SU-DHL-6 (cell line): ENCODE data around the gene TNFRSF19.

Source experiments
- EZH2phosphoT487 ChIP-seq: fragments of 200-600 bp; sonication (generic), shearing (Covaris generic); conservative IDR thresholded peaks from 2 replicates; pipeline ENCODE4 v1.6.1; 2018; ENCODE audit warnings: mild to moderate bottlenecking, antibody characterized with exemption, low read length, moderate library complexity, mixed read lengths
- TF ChIP-seq, protein P1 (sequence below): fragments of 200-600 bp; sonication (generic); IDR thresholded peaks from one replicate; pipeline ENCODE4 v1.5.1; 2017; ENCODE audit warnings: antibody characterized with exemption, mild to moderate bottlenecking, low read length, moderate library complexity; ENCODE audit not compliant: insufficient read depth, poor library complexity, severe bottlenecking

DNA sequence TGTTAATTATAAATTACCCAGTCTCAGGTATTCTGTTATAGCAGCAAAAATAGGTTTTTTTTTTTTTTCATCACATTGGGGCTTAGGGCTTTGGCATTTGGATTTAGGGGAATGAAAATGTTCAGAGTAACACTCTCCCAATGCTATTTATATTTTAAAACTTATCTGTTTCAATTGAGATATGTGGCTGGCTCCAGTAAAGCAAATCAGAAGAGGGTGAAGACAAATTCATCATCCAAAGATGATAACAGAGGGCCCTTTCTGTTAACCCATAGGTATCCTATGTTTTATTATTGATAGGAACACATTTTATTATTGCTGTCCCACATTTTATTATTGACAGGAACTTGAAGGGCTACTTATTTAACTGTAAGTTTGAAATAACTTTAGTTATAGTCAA lies 20.5 kb upstream of the TNFRSF19 start:
- TF ChIP-seq, protein P1, sequence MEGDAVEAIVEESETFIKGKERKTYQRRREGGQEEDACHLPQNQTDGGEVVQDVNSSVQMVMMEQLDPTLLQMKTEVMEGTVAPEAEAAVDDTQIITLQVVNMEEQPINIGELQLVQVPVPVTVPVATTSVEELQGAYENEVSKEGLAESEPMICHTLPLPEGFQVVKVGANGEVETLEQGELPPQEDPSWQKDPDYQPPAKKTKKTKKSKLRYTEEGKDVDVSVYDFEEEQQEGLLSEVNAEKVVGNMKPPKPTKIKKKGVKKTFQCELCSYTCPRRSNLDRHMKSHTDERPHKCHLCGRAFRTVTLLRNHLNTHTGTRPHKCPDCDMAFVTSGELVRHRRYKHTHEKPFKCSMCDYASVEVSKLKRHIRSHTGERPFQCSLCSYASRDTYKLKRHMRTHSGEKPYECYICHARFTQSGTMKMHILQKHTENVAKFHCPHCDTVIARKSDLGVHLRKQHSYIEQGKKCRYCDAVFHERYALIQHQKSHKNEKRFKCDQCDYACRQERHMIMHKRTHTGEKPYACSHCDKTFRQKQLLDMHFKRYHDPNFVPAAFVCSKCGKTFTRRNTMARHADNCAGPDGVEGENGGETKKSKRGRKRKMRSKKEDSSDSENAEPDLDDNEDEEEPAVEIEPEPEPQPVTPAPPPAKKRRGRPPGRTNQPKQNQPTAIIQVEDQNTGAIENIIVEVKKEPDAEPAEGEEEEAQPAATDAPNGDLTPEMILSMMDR = no peak
- no peak for TF ChIP-seq EZH2phosphoT487
